CD4-positive, alpha-beta T cell treated with Interleukin-2 at 100 ng/mL for 4 hours (primary cell): ENCODE data around the gene PRKG2.
A peak's percentile ranks its signal among the peaks of the same experiment; 100 is the strongest.

Experiments
- DNase-seq: peaks from one replicate; pipeline ENCODE4 v3.0.0-alpha.2; 2020; ENCODE audit warnings: low spot score

PRKG2 gene

GRCh38 chr4:81153714-81154323 is 61.2 kb downstream of the PRKG2 start:
- DNase-seq: peak; percentile 3

- DNase-seq: no peak
Measured at GRCh38 chr4:81152839-81153713, 61.9 kb downstream of the PRKG2 start.

GRCh38 chr4:81149976-81150375 is 65.0 kb downstream of the PRKG2 start:
- DNase-seq: no peak

- DNase-seq: no peak
Measured at GRCh38 chr4:81148576-81148975, 66.4 kb downstream of the PRKG2 start.

GRCh38 chr4:81146466-81146865 is 68.6 kb downstream of the PRKG2 start:
- DNase-seq: no peak

- DNase-seq: no peak
Measured at GRCh38 chr4:81143183-81143582, 71.8 kb downstream of the PRKG2 start.

- no peak for DNase-seq
Measured at GRCh38 chr4:81142744-81143143, 72.3 kb downstream of the PRKG2 start.

- no peak for DNase-seq
Measured at GRCh38 chr4:81137894-81138293, 77.1 kb downstream of the PRKG2 start.

GRCh38 chr4:81137446-81137845 is 77.6 kb downstream of the PRKG2 start:
- no peak for DNase-seq

GRCh38 chr4:81136161-81136905 is 78.7 kb downstream of the PRKG2 start:
- no peak for DNase-seq

GRCh38 chr4:81135501-81135900 is 79.5 kb downstream of the PRKG2 start:
- no peak for DNase-seq

GRCh38 chr4:81131563-81131962 is 83.5 kb downstream of the PRKG2 start:
- no peak for DNase-seq

- DNase-seq: no peak
Measured at GRCh38 chr4:81131066-81131465, 84.0 kb downstream of the PRKG2 start.

- DNase-seq: no peak
Measured at GRCh38 chr4:81130569-81130968, 84.5 kb downstream of the PRKG2 start.

GRCh38 chr4:81120055-81120454 is 95.0 kb downstream of the PRKG2 start:
- DNase-seq: no peak

GRCh38 chr4:81118086-81118485 is 96.9 kb downstream of the PRKG2 start:
- DNase-seq: no peak

- DNase-seq: no peak
Measured at GRCh38 chr4:81116566-81116965, 98.5 kb downstream of the PRKG2 start.

GRCh38 chr4:81113024-81113423 is 102.0 kb downstream of the PRKG2 start:
- DNase-seq: no peak

GRCh38 chr4:81109356-81109755 is 105.7 kb downstream of the PRKG2 start:
- no peak for DNase-seq

- DNase-seq: no peak
Measured at GRCh38 chr4:81106150-81106549, 108.9 kb downstream of the PRKG2 start.

GRCh38 chr4:81102107-81102506 is 112.9 kb downstream of the PRKG2 start:
- no peak for DNase-seq

GRCh38 chr4:81096566-81096965 is 118.5 kb downstream of the PRKG2 start:
- no peak for DNase-seq

GRCh38 chr4:81095389-81095788 is 119.6 kb downstream of the PRKG2 start:
- no peak for DNase-seq
